ENCODE measurements around the gene SMKR1.
"Not testable (repeated sequence)": the region's sequence is repeated elsewhere in the genome, so short reads cannot be mapped to it uniquely, and the experiment has no call there.

Gene SMKR1

GRCh38 chr7:129489491-129489890 lies 12.8 kb upstream of the SMKR1 start:
- no peak for DNase-seq

- DNase-seq, result no peak
These were observed 9.9 kb upstream of the SMKR1 start for GRCh38 chr7:129492391-129492790.

GRCh38 chr7:129493555-129493954 lies 8.8 kb upstream of the SMKR1 start:
- no peak for DNase-seq

- no peak for DNase-seq
These were observed 8.3 kb upstream of the SMKR1 start for GRCh38 chr7:129494041-129494440.

GRCh38 chr7:129495987-129496386 lies 6.3 kb upstream of the SMKR1 start:
- DNase-seq, result no peak

GRCh38 chr7:129496653-129497052 lies 5.7 kb upstream of the SMKR1 start:
- no peak for DNase-seq

GRCh38 chr7:129497156-129497555 lies 5.2 kb upstream of the SMKR1 start:
- DNase-seq, result no peak

GRCh38 chr7:129498021-129498420 lies 4.3 kb upstream of the SMKR1 start:
- DNase-seq, result no peak

- DNase-seq, result no peak
These were observed 2.3 kb upstream of the SMKR1 start for GRCh38 chr7:129499999-129500398.

- DNase-seq, result no peak
These were observed 666 bp downstream of the SMKR1 start for GRCh38 chr7:129502708-129503685.

GRCh38 chr7:129503725-129504124 lies 1.4 kb downstream of the SMKR1 start:
- no peak for DNase-seq

GRCh38 chr7:129512192-129512591 lies 9.9 kb downstream of the SMKR1 start:
- no peak for DNase-seq

GRCh38 chr7:129513546-129513945 lies 11.2 kb downstream of the SMKR1 start:
- DNase-seq, result no peak

GRCh38 chr7:129514683-129515082 lies 12.4 kb downstream of the SMKR1 start:
- DNase-seq, result no peak

- DNase-seq, result no peak
These were observed 13.1 kb downstream of the SMKR1 start for GRCh38 chr7:129515381-129515780.

GRCh38 chr7:129517931-129518330 lies 15.6 kb downstream of the SMKR1 start:
- DNase-seq, result no peak

GRCh38 chr7:129519464-129519863 lies 17.1 kb downstream of the SMKR1 start:
- no peak for DNase-seq

- no peak for DNase-seq
These were observed 20.0 kb downstream of the SMKR1 start for GRCh38 chr7:129522088-129522970.

GRCh38 chr7:129522971-129523340 lies 20.6 kb downstream of the SMKR1 start:
- no peak for DNase-seq

- DNase-seq, result no peak
These were observed 21.6 kb downstream of the SMKR1 start for GRCh38 chr7:129523924-129524323.

- not testable (repeated sequence) for DNase-seq
These were observed 22.1 kb downstream of the SMKR1 start for GRCh38 chr7:129524405-129524804.

- DNase-seq, result no peak
These were observed 23.0 kb downstream of the SMKR1 start for GRCh38 chr7:129525225-129525862.

GRCh38 chr7:129529643-129530042 lies 27.3 kb downstream of the SMKR1 start:
- no peak for DNase-seq
